ENCODE results near the gene LIME1.

LIME1 gene

DNA sequence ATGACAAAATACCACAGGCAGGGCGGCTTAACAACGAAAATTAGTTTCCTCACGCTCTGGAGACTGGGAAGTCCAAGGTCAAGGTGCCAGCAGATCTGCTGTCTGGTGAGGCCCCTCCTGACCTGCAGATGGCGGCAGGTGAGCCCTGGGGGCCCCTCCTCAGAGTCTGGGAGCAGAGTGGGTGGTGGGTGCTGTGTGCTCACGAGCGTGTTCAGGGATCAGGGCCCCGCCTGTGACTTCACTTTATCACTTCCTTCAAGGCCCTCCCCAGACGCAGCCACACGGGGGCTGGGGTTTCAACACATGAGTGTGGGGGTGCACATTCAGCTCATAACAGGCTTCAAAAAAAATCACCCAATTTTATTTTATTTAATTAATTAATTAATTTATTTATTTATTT, 42.4 kb downstream of the LIME1 start:
- Histone ChIP-seq H2BK120ac (ENCODE audit: low read depth, low read length) (no peak overlapping the region), H4K8ac (ENCODE audit: low read length) (no peak overlapping the region), H3K27ac (ENCODE audit: low read length, poor library complexity, severe bottlenecking) (no peak overlapping the region), H3K4me1 (ENCODE audit: control insufficient read depth, insufficient read depth, low read depth, low read length) (peaks cover 20% of the 10 kb centered on the region), H3K4me2 (ENCODE audit: low read length, poor library complexity, severe bottlenecking) (no peak overlapping the region), H3K4me3 (ENCODE audit: insufficient read depth in 1 of 2, low read depth in 1 of 2, low read length in 2 of 2) (no peak overlapping the region), H3K36me3 (ENCODE audit: control insufficient read depth in 1 of 2, insufficient read depth in 2 of 2, low read depth in 1 of 2, low read length in 2 of 2) (peaks cover 0 to 14% of the 10 kb centered on the region in 2 experiments), H2BK5ac (ENCODE audit: low read depth, low read length, poor library complexity, severe bottlenecking) (no peak overlapping the region), H3K27me3 (ENCODE audit: control insufficient read depth in 1 of 2, insufficient read depth in 1 of 2, low read length in 2 of 2) (peaks cover 0 to 20% of the 10 kb centered on the region in 2 experiments), H4K91ac (ENCODE audit: low read length) (no peak overlapping the region), H2AK5ac (ENCODE audit: low read length, severe bottlenecking) (no peak overlapping the region), H2BK12ac (ENCODE audit: low read length in 2 of 2) (no peak overlapping the region), H3K18ac (ENCODE audit: low read depth in 1 of 2, low read length in 2 of 2) (no peak overlapping the region), H2AFZ (ENCODE audit: low read depth, low read length) (no peak overlapping the region), H3K9me3 (ENCODE audit: control insufficient read depth, low read length) (no peaks in the 10 kb centered on the region), H3K14ac (ENCODE audit: low read length in 2 of 2) (no peak overlapping the region), H3K79me1 (replicated peaks; ENCODE audit: low read length, poor library complexity, severe bottlenecking) (peaks cover 37% of the 10 kb centered on the region), H2BK15ac (ENCODE audit: low read depth, poor library complexity, severe bottlenecking) (no peak overlapping the region), H3K4ac (ENCODE audit: low read depth in 1 of 2, low read length in 2 of 2) (no peak overlapping the region), H3K23ac (ENCODE audit: low read length in 2 of 2) (no peak overlapping the region), H3K9ac (ENCODE audit: low read length) (no peak overlapping the region)
- 92% methylated on average over 4 of the region's 9 CpGs for WGBS
- DNase-seq = no peak

- no peak overlapping the region for H2BK120ac ChIP-seq (ENCODE audit: low read depth, low read length)
- H3K4me3 ChIP-seq (ENCODE audit: insufficient read depth in 1 of 2, low read depth in 1 of 2, low read length in 2 of 2) = no peak overlapping the region
- H2AK5ac ChIP-seq (ENCODE audit: low read length, severe bottlenecking) = no peak overlapping the region
- peaks cover 33% of the 10 kb centered on the region for H3K79me1 ChIP-seq (replicated peaks; ENCODE audit: low read length, poor library complexity, severe bottlenecking)
- H2BK5ac ChIP-seq (ENCODE audit: low read depth, low read length, poor library complexity, severe bottlenecking) = no peak overlapping the region
- no peak overlapping the region for H3K18ac ChIP-seq (ENCODE audit: low read depth in 1 of 2, low read length in 2 of 2)
- no peak overlapping the region for H3K27ac ChIP-seq (ENCODE audit: low read length, poor library complexity, severe bottlenecking)
- H2AFZ ChIP-seq (ENCODE audit: low read depth, low read length) = no peak overlapping the region
- no peak overlapping the region for H4K8ac ChIP-seq (ENCODE audit: low read length)
- no peak overlapping the region for H2BK15ac ChIP-seq (ENCODE audit: low read depth, poor library complexity, severe bottlenecking)
- H3K14ac ChIP-seq (ENCODE audit: low read length in 2 of 2) = no peak overlapping the region
- H3K9me3 ChIP-seq (ENCODE audit: control insufficient read depth, low read length) = no peaks in the 10 kb centered on the region
- H3K23ac ChIP-seq (ENCODE audit: low read length in 2 of 2) = no peak overlapping the region
- no peak overlapping the region for H3K4me2 ChIP-seq (ENCODE audit: low read length, poor library complexity, severe bottlenecking)
- WGBS = 94% methylated on average over 14 of the region's 14 CpGs
- H3K36me3 ChIP-seq (ENCODE audit: control insufficient read depth in 1 of 2, insufficient read depth in 2 of 2, low read depth in 1 of 2, low read length in 2 of 2) = peaks cover 0 to 9% of the 10 kb centered on the region in 2 experiments
- no peak overlapping the region for H4K91ac ChIP-seq (ENCODE audit: low read length)
- H3K4me1 ChIP-seq (ENCODE audit: control insufficient read depth, insufficient read depth, low read depth, low read length) = peaks cover 7% of the 10 kb centered on the region
- H3K4ac ChIP-seq (ENCODE audit: low read depth in 1 of 2, low read length in 2 of 2) = no peak overlapping the region
- H2BK12ac ChIP-seq (ENCODE audit: low read length in 2 of 2) = no peak overlapping the region
- peaks cover 0 to 3% of the 10 kb centered on the region in 2 experiments for H3K27me3 ChIP-seq (ENCODE audit: control insufficient read depth in 1 of 2, insufficient read depth in 1 of 2, low read length in 2 of 2)
- DNase-seq = no peak
- no peak overlapping the region for H3K9ac ChIP-seq (ENCODE audit: low read length)
These were observed 44.7 kb downstream of the LIME1 start for GRCh38 chr20:63781181-63781580.

DNA sequence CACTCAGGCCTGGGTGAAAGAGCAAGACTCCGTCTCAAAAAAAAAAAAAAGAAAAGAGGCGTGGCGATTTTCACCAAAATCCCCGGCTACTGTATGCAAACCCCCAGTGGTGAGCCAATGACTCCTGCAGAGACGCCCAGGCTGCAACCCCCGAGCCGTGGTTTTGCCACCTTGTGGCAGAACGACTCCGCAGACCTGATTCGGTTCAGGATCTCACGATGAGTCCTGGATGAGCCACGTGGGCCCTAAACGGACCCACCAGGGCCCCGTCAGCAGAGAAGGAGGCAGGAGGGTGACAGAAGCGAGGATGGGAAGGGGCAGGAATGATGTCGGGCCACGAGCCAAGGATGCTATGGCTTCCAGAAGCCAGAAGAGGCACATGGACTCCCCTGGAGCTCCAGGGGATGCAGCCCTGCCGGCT, 45.6 kb downstream of the LIME1 start:
- Histone ChIP-seq H3K4me1 (ENCODE audit: control insufficient read depth, insufficient read depth, low read depth, low read length) (peaks cover 7% of the 10 kb centered on the region), H2AFZ (ENCODE audit: low read depth, low read length) (no peak overlapping the region), H3K27me3 (ENCODE audit: control insufficient read depth in 1 of 2, insufficient read depth in 1 of 2, low read length in 2 of 2) (peaks cover 0 to 3% of the 10 kb centered on the region in 2 experiments), H3K4ac (ENCODE audit: low read depth in 1 of 2, low read length in 2 of 2) (no peak overlapping the region), H4K8ac (ENCODE audit: low read length) (no peak overlapping the region), H2BK120ac (ENCODE audit: low read depth, low read length) (no peak overlapping the region), H3K23ac (ENCODE audit: low read length in 2 of 2) (no peak overlapping the region), H4K91ac (ENCODE audit: low read length) (no peak overlapping the region), H3K27ac (ENCODE audit: low read length, poor library complexity, severe bottlenecking) (no peak overlapping the region), H3K4me2 (ENCODE audit: low read length, poor library complexity, severe bottlenecking) (no peak overlapping the region), H2BK12ac (ENCODE audit: low read length in 2 of 2) (no peak overlapping the region), H3K9ac (ENCODE audit: low read length) (no peak overlapping the region), H2BK5ac (ENCODE audit: low read depth, low read length, poor library complexity, severe bottlenecking) (no peak overlapping the region), H3K4me3 (ENCODE audit: insufficient read depth in 1 of 2, low read depth in 1 of 2, low read length in 2 of 2) (no peak overlapping the region), H2BK15ac (ENCODE audit: low read depth, poor library complexity, severe bottlenecking) (no peak overlapping the region), H3K79me1 (replicated peaks; ENCODE audit: low read length, poor library complexity, severe bottlenecking) (peaks cover 31% of the 10 kb centered on the region), H3K14ac (ENCODE audit: low read length in 2 of 2) (no peak overlapping the region), H2AK5ac (ENCODE audit: low read length, severe bottlenecking) (no peak overlapping the region), H3K18ac (ENCODE audit: low read depth in 1 of 2, low read length in 2 of 2) (no peak overlapping the region), H3K36me3 (ENCODE audit: control insufficient read depth in 1 of 2, insufficient read depth in 2 of 2, low read depth in 1 of 2, low read length in 2 of 2) (peaks cover 0 to 11% of the 10 kb centered on the region in 2 experiments), H3K9me3 (ENCODE audit: control insufficient read depth, low read length) (no peaks in the 10 kb centered on the region)
- WGBS = 79% methylated on average over 18 of the region's 18 CpGs
- no peak for DNase-seq

DNA sequence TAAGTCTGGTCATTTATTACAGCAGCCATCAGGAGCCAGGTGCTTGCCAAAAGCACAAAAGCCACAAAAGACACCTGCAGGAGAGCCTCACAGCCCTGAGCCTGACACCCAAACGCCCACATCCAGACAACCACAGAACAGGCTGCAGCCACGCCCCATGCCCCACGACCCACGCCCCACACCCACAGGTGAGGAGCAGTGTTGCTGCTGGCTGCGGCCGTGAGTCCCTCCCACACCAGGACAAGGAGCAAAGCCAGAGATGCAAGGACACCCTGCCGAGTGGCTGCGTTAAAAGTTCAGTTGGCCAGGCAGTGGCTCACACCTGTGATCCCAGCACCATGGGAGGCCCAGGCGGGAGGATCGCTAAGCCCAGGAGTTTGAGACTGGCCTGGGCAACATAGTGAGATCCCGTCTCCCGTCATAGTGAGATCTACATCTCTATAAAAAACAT, 46.1 kb downstream of the LIME1 start:
- Histone ChIP-seq H3K4me2 (ENCODE audit: low read length, poor library complexity, severe bottlenecking) (no peak overlapping the region), H4K91ac (ENCODE audit: low read length) (no peak overlapping the region), H3K4me3 (ENCODE audit: insufficient read depth in 1 of 2, low read depth in 1 of 2, low read length in 2 of 2) (no peak overlapping the region), H4K8ac (ENCODE audit: low read length) (no peak overlapping the region), H3K4me1 (ENCODE audit: control insufficient read depth, insufficient read depth, low read depth, low read length) (peaks cover 7% of the 10 kb centered on the region), H3K79me1 (replicated peaks; ENCODE audit: low read length, poor library complexity, severe bottlenecking) (peaks cover 32% of the 10 kb centered on the region), H2BK12ac (ENCODE audit: low read length in 2 of 2) (no peak overlapping the region), H3K9me3 (ENCODE audit: control insufficient read depth, low read length) (no peaks in the 10 kb centered on the region), H3K23ac (ENCODE audit: low read length in 2 of 2) (no peak overlapping the region), H2AK5ac (ENCODE audit: low read length, severe bottlenecking) (no peak overlapping the region), H3K9ac (ENCODE audit: low read length) (no peak overlapping the region), H3K18ac (ENCODE audit: low read depth in 1 of 2, low read length in 2 of 2) (no peak overlapping the region), H3K14ac (ENCODE audit: low read length in 2 of 2) (no peak overlapping the region), H2AFZ (ENCODE audit: low read depth, low read length) (no peak overlapping the region), H3K4ac (ENCODE audit: low read depth in 1 of 2, low read length in 2 of 2) (no peak overlapping the region), H3K36me3 (ENCODE audit: control insufficient read depth in 1 of 2, insufficient read depth in 2 of 2, low read depth in 1 of 2, low read length in 2 of 2) (peaks cover 0 to 16% of the 10 kb centered on the region in 2 experiments), H2BK120ac (ENCODE audit: low read depth, low read length) (no peak overlapping the region), H3K27me3 (ENCODE audit: control insufficient read depth in 1 of 2, insufficient read depth in 1 of 2, low read length in 2 of 2) (peaks cover 0 to 2% of the 10 kb centered on the region in 2 experiments), H2BK15ac (ENCODE audit: low read depth, poor library complexity, severe bottlenecking) (no peak overlapping the region), H3K27ac (ENCODE audit: low read length, poor library complexity, severe bottlenecking) (no peak overlapping the region), H2BK5ac (ENCODE audit: low read depth, low read length, poor library complexity, severe bottlenecking) (no peak overlapping the region)
- 94% methylated on average over 12 of the region's 12 CpGs for WGBS
- no peak for DNase-seq

Measured in mesenchymal stem cell (in vitro differentiated cells and primary cell).